Measurements from ENCODE around the gene TMTC3.
"Not testable (repeated sequence)": the region's sequence is repeated elsewhere in the genome, so short reads cannot be mapped to it uniquely, and the experiment has no call there.

Gene TMTC3

GRCh38 chr12:88156075-88156654, 14.1 kb downstream of the TMTC3 start:
- in situ Hi-C loops (cut with MboI; ENCODE audit: low sequenced_read_pairs): no loop called here

- in situ Hi-C loops (cut with MboI; ENCODE audit: low sequenced_read_pairs): no loop called here
These were observed 21.3 kb downstream of the TMTC3 start for GRCh38 chr12:88163371-88163770.

GRCh38 chr12:88166179-88166578, 24.1 kb downstream of the TMTC3 start:
- in situ Hi-C loops (cut with MboI; ENCODE audit: low sequenced_read_pairs): no loop called here

GRCh38 chr12:88167384-88167783, 25.3 kb downstream of the TMTC3 start:
- in situ Hi-C loops (cut with MboI; ENCODE audit: low sequenced_read_pairs): no loop called here

- in situ Hi-C loops (cut with MboI; ENCODE audit: low sequenced_read_pairs): no loop called here
These were observed 30.8 kb downstream of the TMTC3 start for GRCh38 chr12:88172844-88173407.

GRCh38 chr12:88175544-88175943, 33.4 kb downstream of the TMTC3 start:
- in situ Hi-C loops (cut with MboI; ENCODE audit: low sequenced_read_pairs): no loop called here

GRCh38 chr12:88179436-88180014, 37.4 kb downstream of the TMTC3 start:
- in situ Hi-C loops (cut with MboI; ENCODE audit: low sequenced_read_pairs): no loop called here

- in situ Hi-C loops (cut with MboI; ENCODE audit: low sequenced_read_pairs): no loop called here
These were observed 39.8 kb downstream of the TMTC3 start for GRCh38 chr12:88181881-88182280.

GRCh38 chr12:88182416-88182815, 40.3 kb downstream of the TMTC3 start:
- in situ Hi-C loops (cut with MboI; ENCODE audit: low sequenced_read_pairs): no loop called here

- in situ Hi-C loops (cut with MboI; ENCODE audit: low sequenced_read_pairs): no loop called here
These were observed 42.1 kb downstream of the TMTC3 start for GRCh38 chr12:88184196-88184595.

GRCh38 chr12:88185279-88185678, 43.2 kb downstream of the TMTC3 start:
- in situ Hi-C loops (cut with MboI; ENCODE audit: low sequenced_read_pairs): no loop called here

GRCh38 chr12:88185988-88186387, 43.9 kb downstream of the TMTC3 start:
- in situ Hi-C loops (cut with MboI; ENCODE audit: low sequenced_read_pairs): no loop called here

- in situ Hi-C loops (cut with MboI; ENCODE audit: low sequenced_read_pairs): no loop called here
These were observed 45.5 kb downstream of the TMTC3 start for GRCh38 chr12:88187571-88187970.

- in situ Hi-C loops (cut with MboI; ENCODE audit: low sequenced_read_pairs): no loop called here
These were observed 46.1 kb downstream of the TMTC3 start for GRCh38 chr12:88188180-88188579.

- in situ Hi-C loops (cut with MboI; ENCODE audit: low sequenced_read_pairs): no loop called here
These were observed 50.3 kb downstream of the TMTC3 start for GRCh38 chr12:88192426-88192825.

- in situ Hi-C loops (cut with MboI; ENCODE audit: low sequenced_read_pairs): no loop called here
These were observed 52.8 kb downstream of the TMTC3 start for GRCh38 chr12:88194868-88195267.

GRCh38 chr12:88200029-88200428, 57.9 kb downstream of the TMTC3 start:
- in situ Hi-C loops (cut with MboI; ENCODE audit: low sequenced_read_pairs): no loop called here

GRCh38 chr12:88202500-88202899, 60.4 kb downstream of the TMTC3 start:
- in situ Hi-C loops (cut with MboI; ENCODE audit: low sequenced_read_pairs): no loop called here

- in situ Hi-C loops (cut with MboI; ENCODE audit: low sequenced_read_pairs): no loop called here
These were observed 64.5 kb downstream of the TMTC3 start for GRCh38 chr12:88206601-88207000.

- in situ Hi-C loops (cut with MboI; ENCODE audit: low sequenced_read_pairs): no loop called here
These were observed 66.0 kb downstream of the TMTC3 start for GRCh38 chr12:88207921-88208620.

GRCh38 chr12:88208661-88209060, 66.6 kb downstream of the TMTC3 start:
- in situ Hi-C loops (cut with MboI; ENCODE audit: low sequenced_read_pairs): no loop called here

GRCh38 chr12:88210311-88210710, 68.2 kb downstream of the TMTC3 start:
- in situ Hi-C loops (cut with MboI; ENCODE audit: low sequenced_read_pairs): not testable (repeated sequence)
